Endodermal cell (in vitro differentiated cells): Measurements from ENCODE around the gene COL5A1. TPM values are rescaled to one million over a fixed set of nuclear protein-coding genes. Genes with fewer than 3 reads are reported as not detected.

Experiments
- DNase-seq: peaks from one replicate; pipeline ENCODE4 v3.0.0-alpha.2; 2017
- H3K27ac ChIP-seq: 2 replicates; pipeline ENCODE4 v1.5.1; 2013; ENCODE audit warnings: mild to moderate bottlenecking, low read depth, low read length, moderate library complexity
- H3K27me3 ChIP-seq: 2 replicates; pipeline ENCODE4 v1.6.1; 2013; ENCODE audit warnings: mild to moderate bottlenecking, low read length, moderate library complexity; ENCODE audit not compliant: insufficient read depth, control insufficient read depth, poor library complexity, severe bottlenecking
- H3K36me3 ChIP-seq: 2 replicates; pipeline ENCODE4 v1.7.0; 2013; ENCODE audit warnings: mild to moderate bottlenecking, low read length, moderate library complexity; ENCODE audit not compliant: control insufficient read depth, insufficient read depth
- H3K4me1 ChIP-seq: one replicate; pipeline ENCODE4 v1.7.0; 2013; ENCODE audit warnings: low read length; ENCODE audit not compliant: control insufficient read depth, insufficient read depth
- H3K4me3 ChIP-seq: 2 replicates; pipeline ENCODE4 v1.5.1; 2013; ENCODE audit warnings: mild to moderate bottlenecking, low read length, moderate library complexity
- H3K9ac ChIP-seq: 2 replicates; pipeline ENCODE4 v1.6.1; 2013; ENCODE audit warnings: mild to moderate bottlenecking, low read length, moderate library complexity; ENCODE audit not compliant: poor library complexity, severe bottlenecking; ENCODE audit errors: extremely low read depth
- H3K9me3 ChIP-seq: 2 replicates; pipeline ENCODE4 v1.6.1; 2013; ENCODE audit warnings: mild to moderate bottlenecking, low read length, moderate library complexity; ENCODE audit not compliant: control insufficient read depth
- H3K27ac Mint-ChIP-seq: 2 replicates; pipeline ENCODE4 v1.8.0; 2020; ENCODE audit warnings: mixed read lengths
- H3K27me3 Mint-ChIP-seq: 2 replicates; pipeline ENCODE4 v1.8.0; 2021; ENCODE audit warnings: mild to moderate bottlenecking, mixed read lengths; ENCODE audit not compliant: insufficient read depth
- H3K36me3 Mint-ChIP-seq: 2 replicates; pipeline ENCODE4 v1.8.0; 2020; ENCODE audit warnings: low read depth, mixed read lengths
- H3K4me1 Mint-ChIP-seq: 2 replicates; pipeline ENCODE4 v1.8.0; 2020; ENCODE audit warnings: mixed read lengths
- H3K4me3 Mint-ChIP-seq: 2 replicates; pipeline ENCODE4 v1.8.0; 2020; ENCODE audit warnings: mild to moderate bottlenecking, moderate library complexity, mixed read lengths
- H3K9me3 Mint-ChIP-seq: 2 replicates; pipeline ENCODE4 v1.8.0; 2020; ENCODE audit warnings: mild to moderate bottlenecking, mixed read lengths
- WGBS, 2 experiments: methylation state at CpG; one replicate each; pipeline versions ENCODE4 v1.1.5 to v1.1.7; 2013; ENCODE audit warnings: missing lambda C conversion rate in 2 of 2, mixed read lengths in 1 of 2; ENCODE audit not compliant: insufficient coverage in 1 of 2, insufficient read length in 1 of 2; 5-methylcytosine and 5-hydroxymethylcytosine counted together
- total RNA-seq, 2 donors: library from RNA; stranded (reverse); fragmentation: NEBNext Ultra II Directional in 1 of 2; extraction: Animal tissue kit (Norgen Biotek cat#: 25700) in 1 of 2; gene quantifications; 2 replicates in 1 of 2; 3 replicates in 1 of 2; pipeline ENCODE4 v1.2.1, GENCODE V29; 2021
- TF ChIP-seq, protein P1 (sequence below): fragments of 200-600 bp; sonication (generic); conservative IDR thresholded peaks from 2 replicates; pipeline ENCODE4 v1.5.0; 2021; ENCODE audit warnings: antibody characterized with exemption, mild to moderate bottlenecking

The COL5A1 gene
- total RNA-seq, 2 donors from 2014 or later: 65.3 to 76.6 TPM

- Mint-ChIP-seq H3K9me3 (no peaks in the 10 kb centered on the region), H3K4me3 (no peak overlapping the region), H3K4me1 (no peaks in the 10 kb centered on the region), H3K36me3 (peaks cover 12% of the 10 kb centered on the region), H3K27ac (peak overlapping the region; percentile 85), H3K27me3 (no peaks in the 10 kb centered on the region)
- Histone ChIP-seq H3K36me3 (peaks cover 9% of the 10 kb centered on the region), H3K27me3 (no peaks in the 10 kb centered on the region), H3K4me1 (no peaks in the 10 kb centered on the region), H3K27ac (no peak overlapping the region), H3K4me3 (no peak overlapping the region), H3K9me3 (peaks cover 2% of the 10 kb centered on the region), H3K9ac (no peak overlapping the region)
- no peak for DNase-seq
- TF ChIP-seq, protein P1, sequence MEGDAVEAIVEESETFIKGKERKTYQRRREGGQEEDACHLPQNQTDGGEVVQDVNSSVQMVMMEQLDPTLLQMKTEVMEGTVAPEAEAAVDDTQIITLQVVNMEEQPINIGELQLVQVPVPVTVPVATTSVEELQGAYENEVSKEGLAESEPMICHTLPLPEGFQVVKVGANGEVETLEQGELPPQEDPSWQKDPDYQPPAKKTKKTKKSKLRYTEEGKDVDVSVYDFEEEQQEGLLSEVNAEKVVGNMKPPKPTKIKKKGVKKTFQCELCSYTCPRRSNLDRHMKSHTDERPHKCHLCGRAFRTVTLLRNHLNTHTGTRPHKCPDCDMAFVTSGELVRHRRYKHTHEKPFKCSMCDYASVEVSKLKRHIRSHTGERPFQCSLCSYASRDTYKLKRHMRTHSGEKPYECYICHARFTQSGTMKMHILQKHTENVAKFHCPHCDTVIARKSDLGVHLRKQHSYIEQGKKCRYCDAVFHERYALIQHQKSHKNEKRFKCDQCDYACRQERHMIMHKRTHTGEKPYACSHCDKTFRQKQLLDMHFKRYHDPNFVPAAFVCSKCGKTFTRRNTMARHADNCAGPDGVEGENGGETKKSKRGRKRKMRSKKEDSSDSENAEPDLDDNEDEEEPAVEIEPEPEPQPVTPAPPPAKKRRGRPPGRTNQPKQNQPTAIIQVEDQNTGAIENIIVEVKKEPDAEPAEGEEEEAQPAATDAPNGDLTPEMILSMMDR: no peak
- 86 to 100% methylated on average over 4 to 8 of the region's 8 CpGs for WGBS, 2 experiments
Observed at GRCh38 chr9:134739660-134739968, 98.0 kb downstream of the COL5A1 start.

- H3K27me3 Mint-ChIP-seq: no peaks in the 10 kb centered on the region
- H3K4me1 Mint-ChIP-seq: no peaks in the 10 kb centered on the region
- DNase-seq: no peak
- H3K4me3 ChIP-seq: no peak overlapping the region
- peaks cover 1% of the 10 kb centered on the region for H3K9me3 Mint-ChIP-seq
- TF ChIP-seq, protein P1: no peak
- H3K9me3 ChIP-seq: peaks cover 5% of the 10 kb centered on the region
- H3K4me1 ChIP-seq: no peaks in the 10 kb centered on the region
- H3K9ac ChIP-seq: no peak overlapping the region
- H3K36me3 ChIP-seq: peaks cover 14% of the 10 kb centered on the region
- H3K27ac ChIP-seq: no peak overlapping the region
- WGBS, 2 experiments: 88 to 94% methylated on average over 12 to 16 of the region's 16 CpGs
- H3K4me3 Mint-ChIP-seq: no peak overlapping the region
- H3K27ac Mint-ChIP-seq: no peak overlapping the region
- H3K27me3 ChIP-seq: no peaks in the 10 kb centered on the region
- peaks cover 12% of the 10 kb centered on the region for H3K36me3 Mint-ChIP-seq
Observed at GRCh38 chr9:134740071-134740470, 98.5 kb downstream of the COL5A1 start.

DNA sequence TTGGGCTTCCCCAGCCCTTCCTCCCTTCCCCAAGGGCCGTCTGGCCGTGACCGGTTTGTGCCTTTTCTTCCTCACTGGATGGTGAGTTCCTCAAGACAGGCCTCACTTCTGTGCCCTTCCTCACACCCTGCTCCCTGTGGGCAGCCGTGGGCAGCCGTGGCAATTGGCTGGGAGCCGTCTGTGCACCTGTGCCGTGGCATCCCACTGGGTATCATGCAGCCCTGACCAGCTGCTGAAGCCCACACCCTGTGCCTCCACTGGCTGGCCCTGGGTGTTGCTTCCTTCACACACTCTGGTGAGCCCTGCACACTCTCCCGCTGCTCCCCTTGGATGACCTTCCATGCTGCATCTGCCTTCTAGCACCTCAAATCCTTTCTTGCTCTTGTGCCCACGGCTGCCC, 100.2 kb downstream of the COL5A1 start:
- Mint-ChIP-seq H3K27me3 (no peaks in the 10 kb centered on the region), H3K27ac (no peak overlapping the region), H3K36me3 (peaks cover 8% of the 10 kb centered on the region), H3K4me3 (no peak overlapping the region), H3K9me3 (peaks cover 2% of the 10 kb centered on the region), H3K4me1 (no peaks in the 10 kb centered on the region)
- no peak overlapping the region for H3K27ac ChIP-seq
- peaks cover 5% of the 10 kb centered on the region for H3K9me3 ChIP-seq
- H3K27me3 ChIP-seq: no peaks in the 10 kb centered on the region
- DNase-seq: no peak
- no peaks in the 10 kb centered on the region for H3K4me1 ChIP-seq
- no peak overlapping the region for H3K4me3 ChIP-seq
- TF ChIP-seq, protein P1: no peak
- 91 to 100% methylated on average over 7 to 9 of the region's 9 CpGs for WGBS, 2 experiments
- H3K9ac ChIP-seq: no peak overlapping the region
- peaks cover 18% of the 10 kb centered on the region for H3K36me3 ChIP-seq
